H9 (cell line): Measurements from ENCODE around the gene DTD1. TPM values are rescaled to one million over a fixed set of nuclear protein-coding genes. Genes with fewer than 3 reads are reported as not detected.

Experiments used
- DNase-seq: peaks from one replicate; pipeline ENCODE4 v3.0.0-alpha.2; 2017
- H2AFZ ChIP-seq: one replicate; pipeline ENCODE4 v1.6.1; 2013; ENCODE audit warnings: mild to moderate bottlenecking, low read length, control low read depth, moderate library complexity
- H2AK5ac ChIP-seq: 2 replicates; pipeline ENCODE4 v1.6.1; 2013; ENCODE audit warnings: low read length, control low read depth, mixed read lengths; ENCODE audit not compliant: insufficient read length
- H2BK120ac ChIP-seq: one replicate; pipeline ENCODE4 v1.6.1; 2013; ENCODE audit warnings: low read depth, mild to moderate bottlenecking, low read length, control low read depth, inconsistent platforms; ENCODE audit not compliant: poor library complexity, severe bottlenecking
- H2BK12ac ChIP-seq: 2 replicates; pipeline ENCODE4 v1.6.1; 2013; ENCODE audit warnings: low read length, control low read depth, mixed read lengths, low read depth; ENCODE audit not compliant: insufficient read length
- H2BK15ac ChIP-seq: 2 replicates; pipeline ENCODE4 v1.6.1; 2013; ENCODE audit warnings: low read depth, low read length, control low read depth
- H2BK20ac ChIP-seq: one replicate; pipeline ENCODE4 v1.6.1; 2013; ENCODE audit warnings: low read depth, mild to moderate bottlenecking, low read length, control low read depth, inconsistent platforms; ENCODE audit not compliant: poor library complexity, severe bottlenecking
- H2BK5ac ChIP-seq: 2 replicates; pipeline ENCODE4 v1.6.1; 2013; ENCODE audit warnings: low read length, control low read depth, mixed read lengths; ENCODE audit not compliant: insufficient read length
- H3K14ac ChIP-seq: 2 replicates; pipeline ENCODE4 v1.6.1; 2013; ENCODE audit warnings: low read length, control low read depth; ENCODE audit not compliant: insufficient read depth
- H3K18ac ChIP-seq: 2 replicates; pipeline ENCODE4 v1.6.1; 2013; ENCODE audit warnings: low read depth, mild to moderate bottlenecking, mixed read lengths, low read length, control low read depth; ENCODE audit not compliant: insufficient read length
- H3K23ac ChIP-seq: 2 replicates; pipeline ENCODE4 v1.6.1; 2013; ENCODE audit warnings: low read length, control low read depth, mixed read lengths, low read depth; ENCODE audit not compliant: insufficient read length
- H3K23me2 ChIP-seq: 2 replicates; pipeline ENCODE4 v1.6.1; 2013; ENCODE audit warnings: low read depth, mild to moderate bottlenecking, mixed read lengths, low read length, control low read depth; ENCODE audit not compliant: insufficient read length, poor library complexity, severe bottlenecking
- H3K27ac ChIP-seq: 2 replicates; pipeline ENCODE4 v1.5.1; 2013; ENCODE audit warnings: low read length, control low read depth, mixed read lengths, low read depth; ENCODE audit not compliant: insufficient read length
- H3K27me3 ChIP-seq: 2 replicates; pipeline ENCODE4 v1.6.1; 2013; ENCODE audit warnings: low read length, control low read depth, inconsistent platforms; ENCODE audit not compliant: insufficient read depth
- H3K4ac ChIP-seq: 2 replicates; pipeline ENCODE4 v1.6.1; 2013; ENCODE audit warnings: low read depth, mild to moderate bottlenecking, control low read depth, inconsistent platforms, low read length, moderate library complexity
- H3K4me1 ChIP-seq: 2 replicates; pipeline ENCODE4 v1.6.1; 2013; ENCODE audit warnings: low read length, control low read depth, inconsistent platforms; ENCODE audit not compliant: insufficient read depth
- H3K4me2 ChIP-seq: 2 replicates; pipeline ENCODE4 v1.6.1; 2013; ENCODE audit warnings: low read length, control low read depth, mixed read lengths; ENCODE audit not compliant: insufficient read length, insufficient read depth
- H3K56ac ChIP-seq: 2 replicates; pipeline ENCODE4 v1.6.1; 2013; ENCODE audit warnings: low read depth, mild to moderate bottlenecking, mixed read lengths, low read length, control low read depth; ENCODE audit not compliant: insufficient read length
- H3K79me1 ChIP-seq: 2 replicates; pipeline ENCODE4 v1.6.1; 2013; ENCODE audit warnings: low read depth, mild to moderate bottlenecking, moderate library complexity, low read length, control low read depth, inconsistent platforms; ENCODE audit not compliant: insufficient read depth, poor library complexity, severe bottlenecking
- H3K79me2 ChIP-seq: 2 replicates; pipeline ENCODE4 v1.6.1; 2013; ENCODE audit warnings: low read length, control low read depth, inconsistent platforms; ENCODE audit not compliant: insufficient read depth
- H3K9ac ChIP-seq: 2 replicates; pipeline ENCODE4 v1.6.1; 2013; ENCODE audit warnings: low read length, control low read depth, mixed read lengths; ENCODE audit not compliant: insufficient read length; ENCODE audit errors: extremely low read depth
- H3K9me3 ChIP-seq: one replicate; pipeline ENCODE4 v1.6.1; 2013; ENCODE audit warnings: low read depth, low read length, inconsistent platforms; ENCODE audit not compliant: control insufficient read depth
- H3T11ph ChIP-seq: one replicate; pipeline ENCODE4 v1.6.1; 2013; ENCODE audit warnings: mild to moderate bottlenecking, low read length, control low read depth, inconsistent platforms
- H4K20me1 ChIP-seq: one replicate; pipeline ENCODE4 v1.6.1; 2013; ENCODE audit not compliant: control insufficient read depth, insufficient read length, insufficient read depth
- H4K5ac ChIP-seq: 2 replicates; pipeline ENCODE4 v1.6.1; 2013; ENCODE audit warnings: low read depth, mild to moderate bottlenecking, mixed read lengths, low read length, control low read depth; ENCODE audit not compliant: insufficient read length
- H4K8ac ChIP-seq: replicated peaks from 2 replicates; pipeline ENCODE4 v1.6.1; 2013; ENCODE audit warnings: low read length, control low read depth, mixed read lengths, low read depth; ENCODE audit not compliant: insufficient read length
- H4K91ac ChIP-seq: 2 replicates; pipeline ENCODE4 v1.6.1; 2013; ENCODE audit warnings: low read depth, mild to moderate bottlenecking, moderate library complexity, mixed read lengths, low read length, control low read depth; ENCODE audit not compliant: insufficient read length
- H3K27ac Mint-ChIP-seq, 3 experiments: 2 replicates in 2 of 3; 3 replicates in 1 of 3; pipeline ENCODE4 v1.8.0; 2020 to 2021; ENCODE audit warnings: mixed read lengths in 3 of 3, mild to moderate bottlenecking in 1 of 3, moderate library complexity in 1 of 3
- H3K27me3 Mint-ChIP-seq: 2 replicates; pipeline ENCODE4 v1.8.0; 2021; ENCODE audit warnings: low read depth, mild to moderate bottlenecking, moderate library complexity, mixed read lengths
- H3K36me3 Mint-ChIP-seq, 3 experiments: 2 replicates in 2 of 3; 3 replicates in 1 of 3; pipeline ENCODE4 v1.8.0; 2020 to 2021; ENCODE audit warnings: low read depth in 3 of 3, mixed read lengths in 3 of 3; ENCODE audit not compliant: insufficient read depth in 1 of 3
- H3K4me1 Mint-ChIP-seq, 2 experiments: 2 replicates each; pipeline ENCODE4 v1.8.0; 2020; ENCODE audit warnings: mixed read lengths in 2 of 2
- H3K4me3 Mint-ChIP-seq, 2 experiments: 2 replicates in 1 of 2; 3 replicates in 1 of 2; pipeline ENCODE4 v1.8.0; 2020 to 2021; ENCODE audit warnings: mild to moderate bottlenecking in 2 of 2, mixed read lengths in 2 of 2, moderate library complexity in 1 of 2
- H3K9me3 Mint-ChIP-seq, 2 experiments: 2 replicates in 1 of 2; 3 replicates in 1 of 2; pipeline ENCODE4 v1.8.0; 2020; ENCODE audit warnings: mild to moderate bottlenecking in 2 of 2, mixed read lengths in 2 of 2, moderate library complexity in 1 of 2
- WGBS: extraction: QIAGEN DNeasy Blood & Tissue Kit; methylation state at CpG from one replicate; pipeline ENCODE4 v1.1.7; 2013; ENCODE audit warnings: missing lambda C conversion rate, low lambda C conversion rate, mixed read lengths; ENCODE audit not compliant: insufficient read length; ENCODE audit errors: extremely low coverage; 5-methylcytosine and 5-hydroxymethylcytosine counted together
- total RNA-seq: library from RNA; stranded (reverse); gene quantifications from 2 replicates; pipeline ENCODE4 v1.2.1, GENCODE V29; 2021
- TF ChIP-seq, protein P1 (sequence below): fragments of 200-600 bp; sonication (generic); conservative IDR thresholded peaks from 3 replicates; pipeline ENCODE4 v1.8.0; 2021; ENCODE audit warnings: antibody characterized with exemption, mild to moderate bottlenecking

The DTD1 gene
- total RNA-seq, 1 experiment from 2014 or later = 62.0 TPM

DNA sequence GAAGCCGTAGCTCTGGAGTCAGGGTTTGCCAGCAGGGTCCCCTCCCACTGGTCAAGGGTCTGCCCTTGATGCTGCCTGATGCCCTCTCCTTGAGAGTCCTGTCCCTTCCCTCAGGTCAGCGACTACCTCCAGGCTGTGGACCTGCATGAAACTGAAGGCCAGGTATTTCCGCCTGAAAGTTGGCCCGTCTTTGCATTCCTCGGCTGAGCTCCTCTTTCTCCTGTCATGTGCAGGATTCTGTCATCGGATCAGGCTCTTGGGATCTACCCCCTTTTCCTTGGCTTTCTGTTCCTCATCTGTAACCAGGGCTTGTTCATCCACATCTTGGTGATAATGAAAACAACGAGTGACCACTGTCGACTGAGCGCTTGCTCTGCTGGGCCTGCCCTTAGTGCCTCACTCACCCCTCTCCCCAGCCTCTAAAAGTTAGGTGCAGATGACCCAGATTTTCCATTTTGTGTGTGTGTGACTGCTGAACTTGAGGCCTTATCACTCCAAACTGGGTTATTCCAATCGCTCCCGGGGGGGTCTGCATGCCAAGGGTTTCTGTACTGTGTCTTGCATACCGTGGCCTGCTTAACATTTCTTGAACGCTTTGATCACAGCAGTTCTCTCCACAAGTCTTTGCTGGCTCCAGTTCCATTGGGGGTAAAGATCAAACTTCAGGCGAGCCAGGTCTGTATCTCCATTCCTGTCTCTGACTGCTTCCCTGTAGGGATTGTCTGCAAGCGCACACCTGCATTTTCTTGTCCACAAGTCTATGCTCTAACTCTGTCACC, 81.6 kb downstream of the DTD1 start:
- Histone ChIP-seq H4K8ac (no peak overlapping the region), H3K79me1 (no peaks in the 10 kb centered on the region), H2BK15ac (no peak overlapping the region), H3K23ac (no peak overlapping the region), H3K27me3 (no peaks in the 10 kb centered on the region), H2BK12ac (no peak overlapping the region), H3K4me2 (no peak overlapping the region), H2BK120ac (no peak overlapping the region), H4K20me1 (no peaks in the 10 kb centered on the region), H3K79me2 (no peaks in the 10 kb centered on the region), H3K14ac (no peak overlapping the region), H4K5ac (no peak overlapping the region), H3K23me2 (no peaks in the 10 kb centered on the region), H3K27ac (no peak overlapping the region), H3K18ac (no peak overlapping the region), H2AK5ac (no peak overlapping the region), H3K56ac (no peak overlapping the region), H2BK20ac (no peak overlapping the region), H3K4me1 (no peaks in the 10 kb centered on the region; the same call in 1 of the 2 replicates), H3K9ac (no peak overlapping the region), H3K4ac (no peak overlapping the region), H2AFZ (no peak overlapping the region), H4K91ac (no peak overlapping the region), H2BK5ac (no peak overlapping the region), H3K9me3 (no peaks in the 10 kb centered on the region), H3T11ph (no peak overlapping the region)
- Mint-ChIP-seq H3K36me3 (no peaks in the 10 kb centered on the region; a peak in 1 of 7 replicates), H3K27me3 (no peaks in the 10 kb centered on the region; the same call in 1 of the 2 replicates), H3K4me3 (no peak overlapping the region; a peak in 1 of 5 replicates), H3K27ac (peak overlapping the region in 1 of 3 experiments; percentile 45; a peak in 4 of 7 replicates), H3K4me1 (peaks cover 21 to 25% of the 10 kb centered on the region in 2 experiments), H3K9me3 (no peaks in the 10 kb centered on the region)
- TF ChIP-seq, protein P1, sequence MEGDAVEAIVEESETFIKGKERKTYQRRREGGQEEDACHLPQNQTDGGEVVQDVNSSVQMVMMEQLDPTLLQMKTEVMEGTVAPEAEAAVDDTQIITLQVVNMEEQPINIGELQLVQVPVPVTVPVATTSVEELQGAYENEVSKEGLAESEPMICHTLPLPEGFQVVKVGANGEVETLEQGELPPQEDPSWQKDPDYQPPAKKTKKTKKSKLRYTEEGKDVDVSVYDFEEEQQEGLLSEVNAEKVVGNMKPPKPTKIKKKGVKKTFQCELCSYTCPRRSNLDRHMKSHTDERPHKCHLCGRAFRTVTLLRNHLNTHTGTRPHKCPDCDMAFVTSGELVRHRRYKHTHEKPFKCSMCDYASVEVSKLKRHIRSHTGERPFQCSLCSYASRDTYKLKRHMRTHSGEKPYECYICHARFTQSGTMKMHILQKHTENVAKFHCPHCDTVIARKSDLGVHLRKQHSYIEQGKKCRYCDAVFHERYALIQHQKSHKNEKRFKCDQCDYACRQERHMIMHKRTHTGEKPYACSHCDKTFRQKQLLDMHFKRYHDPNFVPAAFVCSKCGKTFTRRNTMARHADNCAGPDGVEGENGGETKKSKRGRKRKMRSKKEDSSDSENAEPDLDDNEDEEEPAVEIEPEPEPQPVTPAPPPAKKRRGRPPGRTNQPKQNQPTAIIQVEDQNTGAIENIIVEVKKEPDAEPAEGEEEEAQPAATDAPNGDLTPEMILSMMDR = no peak
- no peak for DNase-seq
- no CpG with 5 or more reads among the region's 15 CpGs for WGBS
